ENCODE measurements around the gene GCGR.

GCGR gene

DNA sequence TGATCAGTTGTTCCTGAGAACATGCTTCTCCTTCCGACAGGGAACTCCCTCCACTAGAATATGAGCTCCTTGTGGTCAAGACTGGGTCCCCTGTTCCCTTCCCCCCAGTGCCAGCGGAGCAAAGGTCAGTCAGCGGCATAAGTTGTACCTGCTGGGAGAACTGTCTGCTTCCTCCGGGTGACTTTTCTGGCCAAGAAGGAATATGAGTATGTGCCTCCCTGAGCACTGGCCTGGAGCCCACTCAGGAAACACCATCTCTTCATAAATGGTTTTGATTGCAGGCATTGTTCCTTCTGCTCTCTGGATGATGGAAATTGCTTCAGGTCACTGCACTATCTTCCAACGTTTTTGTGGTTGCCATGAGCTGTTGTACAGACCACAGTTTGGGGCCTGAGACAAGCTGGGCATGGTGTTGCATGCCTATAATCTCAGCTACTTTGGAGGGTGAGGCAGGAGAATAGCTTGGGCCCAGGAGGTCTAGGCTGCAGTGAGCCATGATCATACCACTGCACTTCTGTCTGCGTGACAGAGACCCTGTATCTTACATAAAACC is 59.2 kb downstream of the GCGR start:
- H3K9me3 ChIP-seq (ENCODE audit: control insufficient read depth, low read length): no peaks in the 10 kb centered on the region
- no peaks in the 10 kb centered on the region for H3K27me3 ChIP-seq (ENCODE audit: control insufficient read depth, insufficient read depth, low read length)
- no peaks in the 10 kb centered on the region for H3K36me3 ChIP-seq (ENCODE audit: control insufficient read depth, insufficient read depth, low read length)
- peaks cover 77% of the 10 kb centered on the region for H3K4me1 ChIP-seq (ENCODE audit: control insufficient read depth, insufficient read depth, low read length)
- H3K9ac ChIP-seq (ENCODE audit: low read length): peak overlapping the region; percentile 24
- no peak overlapping the region for H3K4me3 ChIP-seq (ENCODE audit: low read length)

Measured in mucosa of stomach (tissue), 1 donor.